Upper lobe of left lung (tissue), 4 donors: ENCODE data around the gene SNX13.

Experiments
- CTCF ChIP-seq, 6 experiments: fragments of 450-650 bp in 4 of 6; fragments of 200-600 bp in 2 of 6; sonication (generic) in 2 of 6; IDR thresholded peaks; one replicate each; pipeline ENCODE4 v1.5.1; 2016 to 2019; ENCODE audit warnings: antibody characterized with exemption in 6 of 6
- POLR2A ChIP-seq, 4 donors: fragments of 450-650 bp; IDR thresholded peaks; one replicate each; pipeline ENCODE4 v1.5.1; 2016 to 2017; ENCODE audit warnings: antibody characterized with exemption in 4 of 4, mild to moderate bottlenecking in 2 of 4
- POLR2AphosphoS5 ChIP-seq, 2 donors: sonication (generic); formaldehyde crosslinking; IDR thresholded peaks; one replicate each; pipeline ENCODE4 v1.5.1; 2017; ENCODE audit warnings: antibody characterized with exemption in 2 of 2

DNA sequence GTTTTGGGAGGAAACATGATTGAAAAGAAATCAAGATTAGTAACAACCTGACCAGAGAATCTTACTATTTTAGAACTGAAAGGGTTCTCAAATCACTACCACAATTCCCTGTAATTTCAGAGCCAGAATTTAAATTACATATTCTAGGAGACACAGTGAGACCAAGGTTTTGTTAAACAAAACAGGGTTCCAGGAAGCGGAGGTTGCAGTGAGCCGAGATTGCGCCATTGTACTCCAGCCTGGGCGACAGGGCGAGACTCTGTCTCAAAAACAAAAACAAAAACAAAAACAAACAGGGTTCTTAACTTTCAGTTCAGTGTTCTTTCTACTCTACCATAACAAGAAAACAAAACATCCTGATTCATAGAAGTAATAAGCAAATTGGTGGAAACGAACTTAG is 57.6 kb downstream of the SNX13 start:
- no peak for TF ChIP-seq CTCF (IDR thresholded peaks at IDR 0.05)
- TF ChIP-seq POLR2A (IDR thresholded peaks at IDR 0.05) = no peak
- TF ChIP-seq POLR2AphosphoS5 (IDR thresholded peaks at IDR 0.05) = no peak
